NCI-H1694 treated with DMSO at 0.1 percent for 48 hours (cell line): ENCODE measurements around the gene SLC11A1.

Experiments used
- DNase-seq: peaks from one replicate; lab custom pipeline; 2025; lab: John Stamatoyannopoulos, UW

SLC11A1 gene

GRCh38 chr2:218381916-218382366, at the start of gene SLC11A1:
Gene SLC11A1 (plus strand): TSS chr2:218382273. CDS start chr2:218382369, 96 bp downstream.
- DNase-seq: no peak

DNA sequence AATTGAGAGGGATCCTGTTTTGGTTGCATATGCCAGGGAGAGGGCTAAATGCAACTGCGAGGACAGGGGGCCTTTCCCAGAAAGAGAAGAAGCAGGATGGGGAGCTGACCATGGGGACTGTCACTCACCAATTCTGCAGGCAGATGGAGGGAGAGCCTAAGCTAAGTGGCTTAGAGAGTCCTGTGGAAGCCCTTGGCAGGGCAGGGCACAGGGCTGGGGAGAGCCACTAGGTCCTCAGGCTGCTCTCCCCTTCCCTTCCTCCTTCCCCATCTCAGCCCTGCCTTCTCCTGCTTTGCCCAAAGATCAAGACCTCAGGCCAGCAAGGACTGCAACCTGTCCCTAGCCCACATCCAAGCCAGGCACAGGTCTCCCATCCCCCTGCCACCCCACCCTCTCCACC, 49.8 kb upstream of the SLC11A1 start:
- no peak for DNase-seq

GRCh38 chr2:218332920-218333645, 49.0 kb upstream of the SLC11A1 start:
- DNase-seq: no peak

DNA sequence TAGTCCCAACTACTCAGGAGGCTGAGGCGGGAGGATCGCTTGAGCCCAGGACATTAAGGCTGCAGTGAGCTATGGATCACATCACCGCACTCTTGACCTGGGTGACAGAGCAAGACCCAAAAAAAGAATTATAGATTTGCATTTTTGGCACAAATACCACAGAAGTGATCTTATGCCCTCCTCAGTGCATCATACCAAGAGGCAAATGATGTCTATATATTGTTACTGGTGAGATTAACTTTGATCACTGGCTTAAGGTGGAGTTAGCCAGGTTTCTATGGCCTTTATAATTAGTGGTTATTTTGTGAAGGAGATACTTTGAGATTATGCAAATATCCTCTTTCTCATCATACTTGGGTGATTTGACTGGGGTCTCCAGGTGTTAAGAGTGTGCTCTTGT, 47.5 kb upstream of the SLC11A1 start:
- no peak for DNase-seq

GRCh38 chr2:218340656-218341055, 41.4 kb upstream of the SLC11A1 start:
- DNase-seq: no peak

- DNase-seq: no peak
Measured at GRCh38 chr2:218341381-218341780, 40.7 kb upstream of the SLC11A1 start.

GRCh38 chr2:218342837-218343236, 39.2 kb upstream of the SLC11A1 start:
- no peak for DNase-seq

DNA sequence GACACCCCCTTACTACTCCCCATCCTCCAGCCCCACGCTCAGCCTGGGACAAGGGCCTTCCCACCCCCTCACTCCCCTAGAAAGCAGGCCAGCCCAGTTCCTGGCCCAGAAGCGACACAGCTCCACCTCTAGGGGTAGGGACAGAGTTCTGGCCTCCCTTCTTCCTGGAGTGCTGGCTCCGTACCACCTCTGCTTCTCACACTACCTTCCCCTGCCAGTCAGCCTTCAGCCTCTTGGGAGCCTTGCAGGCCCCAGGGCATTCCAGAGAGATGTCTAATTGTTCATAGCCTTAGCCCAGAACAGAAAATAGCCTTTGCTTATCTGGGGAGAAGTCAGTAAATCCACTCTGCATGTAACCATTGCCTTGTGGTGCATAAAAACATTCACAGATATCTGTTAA, 38.5 kb upstream of the SLC11A1 start:
- DNase-seq: no peak

GRCh38 chr2:218344090-218344754, 37.9 kb upstream of the SLC11A1 start:
- DNase-seq: no peak

- no peak for DNase-seq
Measured at GRCh38 chr2:218344755-218345417, 37.2 kb upstream of the SLC11A1 start.

DNA sequence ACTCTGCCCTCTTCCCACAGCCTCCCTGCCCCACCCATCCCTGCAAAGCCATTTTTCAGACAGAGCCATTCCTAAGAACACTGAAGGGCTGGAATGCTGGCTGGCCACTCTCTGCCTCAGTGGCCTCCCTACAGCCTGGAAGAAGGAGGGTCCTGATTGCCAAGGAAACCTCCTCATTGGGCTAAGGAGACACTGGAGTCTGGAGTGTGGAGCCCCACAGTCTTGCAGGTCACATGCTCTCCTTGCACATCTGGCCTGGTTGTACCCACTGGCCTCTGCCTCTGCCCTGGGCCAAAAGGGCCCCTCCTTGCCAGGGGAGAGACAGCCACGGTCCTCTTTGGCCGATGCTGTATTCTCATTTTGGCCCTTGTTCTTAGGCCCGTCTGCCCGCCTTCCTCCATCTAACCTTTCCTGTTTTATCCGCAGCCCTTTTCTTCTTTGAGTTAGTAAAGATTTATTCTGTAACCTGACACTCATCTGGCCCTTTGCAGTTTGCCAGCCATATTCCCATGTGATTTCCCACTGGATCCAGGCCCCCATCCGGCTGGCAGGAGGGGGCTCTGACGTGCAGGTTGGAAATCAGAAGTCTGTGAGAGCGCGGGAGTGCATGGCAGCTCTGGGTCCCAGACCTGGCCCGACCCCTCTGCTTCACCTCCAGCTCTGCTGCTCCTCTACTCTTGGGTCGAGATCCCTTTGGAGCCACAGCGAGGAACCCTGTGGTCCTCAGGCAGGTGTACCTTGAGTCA, 36.4 kb upstream of the SLC11A1 start:
- no peak for DNase-seq

GRCh38 chr2:218347172-218347571, 34.9 kb upstream of the SLC11A1 start:
- DNase-seq: no peak

GRCh38 chr2:218354045-218354444, 28.0 kb upstream of the SLC11A1 start:
- DNase-seq: no peak

- no peak for DNase-seq
Measured at GRCh38 chr2:218354850-218355443, 27.1 kb upstream of the SLC11A1 start.

GRCh38 chr2:218357236-218358177, 24.6 kb upstream of the SLC11A1 start:
- no peak for DNase-seq

- no peak for DNase-seq
Measured at GRCh38 chr2:218360453-218360852, 21.6 kb upstream of the SLC11A1 start.

- no peak for DNase-seq
Measured at GRCh38 chr2:218362606-218363005, 19.5 kb upstream of the SLC11A1 start.

GRCh38 chr2:218363736-218364135, 18.3 kb upstream of the SLC11A1 start:
- no peak for DNase-seq

DNA sequence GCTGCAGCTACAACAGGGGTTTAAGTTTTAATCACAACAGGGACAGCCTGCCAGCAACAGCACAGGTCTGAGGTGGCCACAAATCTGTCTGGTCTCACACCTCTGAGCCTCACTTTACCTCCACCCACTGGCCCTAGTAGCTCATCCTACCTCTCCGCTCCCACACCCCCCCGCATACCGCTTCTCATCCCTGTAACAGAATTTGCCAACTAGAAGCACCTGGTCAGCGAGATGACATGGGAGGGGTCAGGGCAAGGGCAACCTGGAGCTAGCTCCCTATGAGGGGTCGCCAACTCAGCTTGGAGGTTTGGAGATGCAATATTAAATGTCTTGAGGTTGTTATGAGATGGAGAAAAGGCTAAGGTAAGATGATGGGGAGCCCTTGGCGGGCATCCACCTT, 17.9 kb upstream of the SLC11A1 start:
- DNase-seq: no peak

GRCh38 chr2:218366621-218367414, 15.3 kb upstream of the SLC11A1 start:
- no peak for DNase-seq
